Lower leg skin (tissue), 3 donors: ENCODE measurements around the gene MDH1B.

Experiments used
- POLR2A ChIP-seq, 2 donors: fragments of 450-650 bp; IDR thresholded peaks; one replicate each; pipeline ENCODE4 v1.6.1; 2016 to 2017; ENCODE audit warnings: antibody characterized with exemption in 2 of 2, mild to moderate bottlenecking in 1 of 2, moderate library complexity in 1 of 2
- TF ChIP-seq, protein P1 (sequence below), 3 donors: fragments of 450-650 bp; IDR thresholded peaks; one replicate each; pipeline ENCODE4 v1.5.1; 2016; ENCODE audit warnings: antibody characterized with exemption in 3 of 3, mild to moderate bottlenecking in 3 of 3, moderate library complexity in 2 of 3

DNA sequence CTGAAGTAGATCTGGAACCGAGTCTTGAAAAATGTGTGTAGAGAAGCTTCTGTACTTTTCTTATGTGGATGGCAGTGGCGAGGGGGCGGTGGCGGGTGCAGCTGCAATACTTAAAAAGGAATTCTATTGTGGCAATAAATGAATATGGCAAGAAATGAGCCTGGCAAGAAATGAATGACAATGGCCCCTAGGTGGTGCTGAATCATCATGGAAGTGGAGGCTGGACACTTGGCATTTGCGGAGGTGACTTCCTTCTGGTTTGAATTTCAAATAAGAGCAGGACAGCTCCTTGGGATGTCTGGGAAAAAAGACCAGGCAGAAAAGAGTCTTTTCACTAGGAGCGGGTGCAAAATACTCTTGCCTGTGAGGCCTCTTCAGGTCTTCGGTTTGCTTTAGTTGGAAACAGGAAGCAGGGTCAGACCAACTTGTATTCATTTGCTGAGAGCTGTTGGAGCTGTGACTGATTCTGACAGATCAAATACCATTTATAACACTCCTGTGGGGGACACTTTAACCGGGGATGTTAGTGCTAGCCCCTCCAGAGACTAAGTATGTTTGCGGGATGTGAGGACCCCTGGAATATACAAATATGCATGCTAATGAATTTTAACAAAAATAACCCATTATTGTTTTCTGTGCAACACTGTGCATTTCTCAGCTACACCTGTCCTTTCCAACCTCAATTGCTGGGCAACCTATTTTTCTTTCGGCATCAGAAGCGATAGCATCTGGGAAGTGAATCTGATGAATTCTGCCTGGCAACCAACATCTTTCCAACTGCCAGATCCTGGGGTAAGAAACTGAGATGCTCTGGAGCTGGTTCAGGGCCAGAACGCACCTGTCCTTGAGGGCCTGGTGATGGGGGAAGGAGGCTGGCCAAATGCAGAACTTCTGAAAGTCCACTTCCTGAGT, 35.6 kb upstream of the MDH1B start:
- TF ChIP-seq, protein P1, sequence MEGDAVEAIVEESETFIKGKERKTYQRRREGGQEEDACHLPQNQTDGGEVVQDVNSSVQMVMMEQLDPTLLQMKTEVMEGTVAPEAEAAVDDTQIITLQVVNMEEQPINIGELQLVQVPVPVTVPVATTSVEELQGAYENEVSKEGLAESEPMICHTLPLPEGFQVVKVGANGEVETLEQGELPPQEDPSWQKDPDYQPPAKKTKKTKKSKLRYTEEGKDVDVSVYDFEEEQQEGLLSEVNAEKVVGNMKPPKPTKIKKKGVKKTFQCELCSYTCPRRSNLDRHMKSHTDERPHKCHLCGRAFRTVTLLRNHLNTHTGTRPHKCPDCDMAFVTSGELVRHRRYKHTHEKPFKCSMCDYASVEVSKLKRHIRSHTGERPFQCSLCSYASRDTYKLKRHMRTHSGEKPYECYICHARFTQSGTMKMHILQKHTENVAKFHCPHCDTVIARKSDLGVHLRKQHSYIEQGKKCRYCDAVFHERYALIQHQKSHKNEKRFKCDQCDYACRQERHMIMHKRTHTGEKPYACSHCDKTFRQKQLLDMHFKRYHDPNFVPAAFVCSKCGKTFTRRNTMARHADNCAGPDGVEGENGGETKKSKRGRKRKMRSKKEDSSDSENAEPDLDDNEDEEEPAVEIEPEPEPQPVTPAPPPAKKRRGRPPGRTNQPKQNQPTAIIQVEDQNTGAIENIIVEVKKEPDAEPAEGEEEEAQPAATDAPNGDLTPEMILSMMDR (IDR thresholded peaks at IDR 0.05), result peak in 1 of 3 donors; percentile 10
- TF ChIP-seq POLR2A (IDR thresholded peaks at IDR 0.05), result no peak
